Pericardium fibroblast (primary cell): ENCODE data around the gene CDKN1A. TPM values are rescaled to one million over a fixed set of nuclear protein-coding genes. Genes with fewer than 3 reads are reported as not detected.

ENCODE experiments used
- total RNA-seq: library from RNA; depleted of rRNA; stranded (reverse); fragments of >200 nt; gene quantifications from 2 replicates; pipeline ENCODE4 v1.2.3, GENCODE V29; 2015

Gene CDKN1A
- total RNA-seq: 217 and 333 TPM in 2 replicates

DNA sequence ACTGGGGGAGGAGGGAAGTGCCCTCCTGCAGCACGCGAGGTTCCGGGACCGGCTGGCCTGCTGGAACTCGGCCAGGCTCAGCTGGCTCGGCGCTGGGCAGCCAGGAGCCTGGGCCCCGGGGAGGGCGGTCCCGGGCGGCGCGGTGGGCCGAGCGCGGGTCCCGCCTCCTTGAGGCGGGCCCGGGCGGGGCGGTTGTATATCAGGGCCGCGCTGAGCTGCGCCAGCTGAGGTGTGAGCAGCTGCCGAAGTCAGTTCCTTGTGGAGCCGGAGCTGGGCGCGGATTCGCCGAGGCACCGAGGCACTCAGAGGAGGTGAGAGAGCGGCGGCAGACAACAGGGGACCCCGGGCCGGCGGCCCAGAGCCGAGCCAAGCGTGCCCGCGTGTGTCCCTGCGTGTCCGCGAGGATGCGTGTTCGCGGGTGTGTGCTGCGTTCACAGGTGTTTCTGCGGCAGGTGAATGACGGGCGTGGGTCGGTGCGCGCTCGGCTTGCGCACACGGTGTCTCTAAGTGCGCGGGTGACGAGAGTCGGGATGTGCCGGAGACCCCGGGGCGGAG is at the start of gene CDKN1A:
Gene CDKN1A (plus strand): TSS at position 227 of the 555 bp plus-strand sequence. CDS start 5,388 bp downstream, outside the sequence.

GRCh38 chr6:36697481-36697903 is 19.0 kb downstream of the CDKN1A start, which contains the start of gene RAB44:
Gene RAB44, plus strand, starts transcription at chr6:36697826. Its CDS starts 6,410 bp downstream, at chr6:36704236.

Other genes starting within 250 kb of the CDKN1A start
- gene PXT1, start 235.9 kb upstream of the CDKN1A start, total RNA-seq: not detected in 2 replicates
- gene KCTD20, start 235.7 kb upstream of the CDKN1A start, total RNA-seq: 41.1 and 65.6 TPM in 2 replicates
- gene STK38, start 131.2 kb upstream of the CDKN1A start, total RNA-seq: 25.0 and 34.3 TPM in 2 replicates
- gene SRSF3, start 84.4 kb upstream of the CDKN1A start, total RNA-seq: 134 and 175 TPM in 2 replicates
- gene RAB44, start 19.1 kb downstream of the CDKN1A start, total RNA-seq: not detected in 2 replicates
- 0.09 and 11.4 TPM in 2 replicates for gene CPNE5, start 160.7 kb downstream of the CDKN1A start, total RNA-seq
- 16.5 and 26.5 TPM in 2 replicates for gene PPIL1, start 196.1 kb downstream of the CDKN1A start, total RNA-seq
- 31.2 and 31.8 TPM in 2 replicates for gene C6orf89, start 207.2 kb downstream of the CDKN1A start, total RNA-seq